GM23248 (cell line): ENCODE measurements around the gene CD3D.

ENCODE experiments used
- EZH2 ChIP-seq: fragments of 200-600 bp; sonication (generic); IDR thresholded peaks from 2 replicates; pipeline ENCODE4 v1.6.1; 2018; ENCODE audit warnings: antibody characterized with exemption, mild to moderate bottlenecking; ENCODE audit not compliant: insufficient read depth, poor library complexity, severe bottlenecking
- EZH2phosphoT487 ChIP-seq: fragments of 200-600 bp; sonication (generic); IDR thresholded peaks from 2 replicates; pipeline ENCODE4 v1.6.1; 2018; ENCODE audit warnings: antibody characterized with exemption, moderate library complexity, mild to moderate bottlenecking, low read depth; ENCODE audit not compliant: insufficient read depth

GRCh38 chr11:118290923-118291322, 51.6 kb downstream of the CD3D start:
- no peak for TF ChIP-seq EZH2
- no peak for TF ChIP-seq EZH2phosphoT487
